Fibroblast of gingiva (primary cell): ENCODE measurements around the gene ASIC3.
"Not testable (repeated sequence)": the region's sequence is repeated elsewhere in the genome, so short reads cannot be mapped to it uniquely, and the experiment has no call there.

Experiments
- DNase-seq: peaks from one replicate; pipeline ENCODE4 v3.0.0-alpha.2; 2011; ENCODE audit warnings: low read depth

ASIC3 gene

GRCh38 chr7:151032936-151033863 is 15.1 kb upstream of the ASIC3 start:
- no peak for DNase-seq

- no peak for DNase-seq
Measured at GRCh38 chr7:151033864-151034249, 14.5 kb upstream of the ASIC3 start.

- DNase-seq: no peak
Measured at GRCh38 chr7:151034312-151035025, 13.9 kb upstream of the ASIC3 start.

DNA sequence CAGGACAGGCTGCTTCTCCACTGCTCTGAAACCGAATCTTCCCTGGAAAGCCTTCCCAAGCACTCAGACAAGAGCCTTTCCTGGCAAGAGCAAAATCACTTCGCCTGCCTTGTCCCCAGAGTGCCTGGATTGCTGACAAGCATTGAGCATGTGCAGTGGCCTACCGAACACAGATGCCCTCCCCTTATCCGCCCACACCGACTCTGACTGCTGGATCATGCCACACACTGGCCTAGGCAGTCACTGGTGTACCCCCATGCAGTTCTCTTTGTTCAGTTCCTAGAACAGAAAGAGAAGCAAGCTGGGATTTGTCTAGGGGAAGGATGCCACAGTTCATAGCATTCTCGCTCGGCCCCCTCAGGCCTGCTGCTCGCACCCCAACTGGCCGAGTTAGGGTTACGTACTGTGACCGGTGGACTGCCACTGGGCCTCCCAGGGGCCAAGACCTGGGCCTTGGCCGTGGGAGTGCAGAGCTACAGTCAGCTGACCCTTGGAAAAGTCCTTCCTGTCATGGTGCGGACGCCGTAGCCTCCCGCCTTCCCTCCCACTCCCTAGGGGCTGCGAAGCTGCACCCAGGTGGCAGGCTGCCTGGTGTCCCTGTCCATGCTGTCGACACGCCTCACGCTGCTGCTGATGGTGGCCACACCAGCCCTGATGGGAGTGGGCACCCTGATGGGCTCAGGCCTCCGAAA is 13.2 kb upstream of the ASIC3 start:
- DNase-seq: no peak

- no peak for DNase-seq
Measured at GRCh38 chr7:151035902-151036301, 12.4 kb upstream of the ASIC3 start.

DNA sequence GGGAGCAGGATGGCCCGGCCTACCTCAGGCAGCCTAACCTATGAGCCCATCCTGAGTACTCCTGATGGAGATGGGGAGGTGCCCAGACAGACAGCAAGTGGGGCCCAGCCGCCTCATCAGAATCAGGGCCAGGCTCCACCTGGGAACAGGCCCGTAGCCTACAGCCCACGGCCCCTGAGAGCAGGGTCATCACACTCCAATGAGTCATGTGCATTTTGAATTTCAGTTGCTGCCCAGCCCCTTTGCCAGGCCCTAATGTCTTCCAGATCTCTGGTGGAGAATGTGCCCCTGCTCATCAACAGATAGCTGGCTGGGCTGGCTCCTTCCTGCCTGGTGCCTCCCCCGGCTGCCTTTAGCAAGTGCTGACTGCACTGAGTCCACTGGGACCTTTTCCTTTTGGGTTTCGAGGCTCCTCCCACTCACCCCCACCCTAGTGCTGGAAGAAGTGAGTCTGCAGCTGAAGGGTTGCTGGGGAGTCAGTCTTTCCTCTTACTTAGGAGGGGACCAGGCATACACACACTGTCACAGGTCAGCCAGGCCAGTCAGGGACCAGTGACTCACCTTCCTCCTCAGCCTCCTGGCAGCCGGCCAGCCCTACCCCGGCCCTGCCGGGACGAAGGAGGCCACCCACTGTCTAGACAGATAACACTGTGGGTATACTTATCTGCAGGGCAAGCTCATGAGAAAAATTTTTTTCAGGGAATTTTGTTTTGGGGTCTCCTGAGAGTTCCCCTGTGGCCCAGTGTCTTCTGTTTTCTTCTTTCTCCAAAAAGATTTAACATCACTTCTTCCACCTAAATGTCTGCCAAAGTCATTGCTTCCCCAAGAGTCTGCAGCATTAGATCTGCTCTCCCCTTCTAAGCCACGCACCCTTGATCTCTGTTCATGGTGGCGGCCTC is 9.1 kb upstream of the ASIC3 start:
- peak; percentile 86 for DNase-seq

DNA sequence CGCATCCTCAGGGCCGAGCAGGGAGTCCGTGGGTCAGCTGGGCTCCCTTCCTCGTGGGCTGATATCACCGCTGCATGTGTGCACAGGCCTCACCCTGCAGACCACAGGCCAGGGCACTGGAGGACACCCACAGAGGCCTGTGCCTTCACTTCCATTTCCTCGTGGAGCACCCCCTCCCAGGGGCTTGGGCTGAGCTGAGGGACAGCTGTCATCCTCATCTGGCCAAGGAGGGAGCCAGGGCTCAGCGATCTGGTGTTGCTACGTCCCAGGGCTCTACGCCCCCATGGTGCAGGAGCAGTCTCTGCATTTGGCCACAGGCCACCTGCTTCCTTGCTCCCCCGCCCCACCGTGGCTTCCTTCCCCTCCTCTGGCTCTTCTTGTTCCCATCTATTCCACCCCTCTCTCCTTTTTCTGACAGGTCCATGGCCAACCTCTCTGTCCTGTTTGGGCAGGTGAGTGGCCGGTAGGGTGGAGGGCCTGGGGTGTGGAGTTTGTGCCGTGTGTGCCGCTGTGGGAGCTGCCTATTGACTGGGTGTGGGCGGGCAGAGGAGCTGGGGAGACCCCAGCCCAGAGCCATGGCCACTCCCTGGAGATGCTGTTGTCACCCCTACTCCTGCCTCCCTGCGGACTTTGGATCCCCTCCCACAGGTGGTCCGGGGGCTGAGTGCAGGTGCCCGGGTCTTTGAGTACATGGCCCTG is 8.3 kb upstream of the ASIC3 start:
- no peak for DNase-seq

GRCh38 chr7:151040616-151041375 is 7.5 kb upstream of the ASIC3 start:
- DNase-seq: no peak

DNA sequence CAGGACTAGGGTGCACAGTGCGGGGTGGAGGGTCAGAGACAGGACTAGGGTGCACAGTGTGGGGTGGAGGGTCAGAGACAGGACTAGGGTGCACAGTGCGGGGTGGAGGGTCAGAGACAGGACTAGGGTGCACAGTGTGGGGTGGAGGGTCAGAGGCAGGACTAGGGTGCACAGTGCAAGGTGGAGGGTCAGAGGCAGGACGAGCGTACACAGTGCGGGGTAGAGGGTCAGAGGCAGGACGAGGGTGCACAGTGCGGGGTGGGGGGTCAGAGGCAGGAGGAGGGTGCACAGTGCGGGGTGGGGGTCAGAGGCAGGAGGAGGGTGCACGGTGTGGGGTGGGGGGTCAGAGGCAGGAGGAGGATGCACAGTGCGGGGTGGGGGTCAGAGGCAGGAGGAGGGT is 4.9 kb upstream of the ASIC3 start:
- not testable (repeated sequence) for DNase-seq

DNA sequence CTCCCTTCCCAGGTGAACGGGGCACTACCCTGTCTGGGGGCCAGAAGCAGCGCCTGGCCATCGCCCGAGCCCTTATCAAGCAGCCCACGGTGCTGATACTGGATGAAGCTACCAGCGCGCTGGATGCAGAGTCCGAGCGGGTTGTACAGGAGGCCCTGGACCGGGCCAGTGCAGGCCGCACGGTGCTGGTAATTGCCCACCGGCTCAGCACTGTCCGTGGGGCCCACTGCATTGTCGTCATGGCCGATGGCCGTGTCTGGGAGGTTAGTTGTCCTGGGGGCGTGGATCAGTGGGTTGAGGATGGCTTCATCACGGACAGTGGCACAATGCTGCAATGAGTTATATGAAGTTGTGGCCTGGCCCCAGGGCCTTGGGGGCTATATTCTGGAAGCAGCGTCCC is 4.4 kb upstream of the ASIC3 start:
- no peak for DNase-seq

- DNase-seq: no peak
Measured at GRCh38 chr7:151045262-151045661, 3.1 kb upstream of the ASIC3 start.

- DNase-seq: no peak
Measured at GRCh38 chr7:151045967-151046366, 2.4 kb upstream of the ASIC3 start.

- peak; percentile 47 for DNase-seq
Measured at GRCh38 chr7:151046603-151047573, 1.4 kb upstream of the ASIC3 start.

DNA sequence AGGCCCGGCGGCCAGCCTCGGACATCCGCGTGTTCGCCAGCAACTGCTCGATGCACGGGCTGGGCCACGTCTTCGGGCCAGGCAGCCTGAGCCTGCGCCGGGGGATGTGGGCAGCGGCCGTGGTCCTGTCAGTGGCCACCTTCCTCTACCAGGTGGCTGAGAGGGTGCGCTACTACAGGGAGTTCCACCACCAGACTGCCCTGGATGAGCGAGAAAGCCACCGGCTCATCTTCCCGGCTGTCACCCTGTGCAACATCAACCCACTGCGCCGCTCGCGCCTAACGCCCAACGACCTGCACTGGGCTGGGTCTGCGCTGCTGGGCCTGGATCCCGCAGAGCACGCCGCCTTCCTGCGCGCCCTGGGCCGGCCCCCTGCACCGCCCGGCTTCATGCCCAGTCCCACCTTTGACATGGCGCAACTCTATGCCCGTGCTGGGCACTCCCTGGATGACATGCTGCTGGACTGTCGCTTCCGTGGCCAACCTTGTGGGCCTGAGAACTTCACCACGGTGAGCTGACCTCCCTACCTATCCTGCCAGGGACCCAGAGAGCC is 656 bp downstream of the ASIC3 start:
- no peak for DNase-seq

DNA sequence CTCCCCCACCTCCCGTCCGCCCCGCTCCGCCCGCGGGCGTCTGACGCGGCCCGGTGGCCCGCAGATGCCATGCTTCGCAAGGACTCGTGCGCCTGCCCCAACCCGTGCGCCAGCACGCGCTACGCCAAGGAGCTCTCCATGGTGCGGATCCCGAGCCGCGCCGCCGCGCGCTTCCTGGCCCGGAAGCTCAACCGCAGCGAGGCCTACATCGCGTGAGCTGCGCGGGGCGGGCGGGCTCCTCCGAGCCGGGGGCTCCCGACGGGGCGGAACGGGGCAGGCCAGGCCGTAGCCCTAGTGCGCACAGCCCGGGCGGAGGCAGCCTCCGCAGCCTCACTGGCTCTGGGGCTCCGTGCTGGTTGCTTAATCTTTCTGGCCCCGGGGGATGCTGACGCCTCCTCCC is 2.8 kb downstream of the ASIC3 start:
- peak; percentile 67 for DNase-seq

DNA sequence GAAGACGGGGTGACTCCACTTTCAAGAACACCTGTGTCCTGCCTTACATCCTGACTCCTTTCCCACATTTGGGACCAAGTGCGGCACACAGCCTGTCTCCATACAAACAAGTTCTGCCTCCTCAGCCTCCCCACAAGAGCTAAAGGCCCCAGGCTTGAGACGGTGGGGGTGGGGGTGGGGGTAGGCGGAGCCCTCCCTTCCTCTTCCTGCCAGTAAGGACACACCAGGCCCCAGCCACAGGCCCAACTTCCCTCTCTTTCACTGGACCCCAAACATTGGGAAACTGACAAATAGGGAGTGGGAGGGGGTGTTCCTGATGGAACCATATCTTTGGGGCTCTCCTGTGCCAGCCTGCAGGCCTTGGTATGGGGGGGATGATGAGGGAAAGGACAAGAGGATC is 4.8 kb downstream of the ASIC3 start:
- no peak for DNase-seq

GRCh38 chr7:151053751-151054150 is 5.4 kb downstream of the ASIC3 start:
- no peak for DNase-seq

- DNase-seq: no peak
Measured at GRCh38 chr7:151056283-151056665, 7.9 kb downstream of the ASIC3 start.
